Dedifferentiated amniotic fluid mesenchymal stem cell (primary cell): ENCODE data around the gene SELENOO.

Experiments
- DNase-seq: peaks from one replicate; pipeline ENCODE4 v3.0.0-alpha.2; 2016; ENCODE audit errors: extremely low spot score

The SELENOO gene

DNA sequence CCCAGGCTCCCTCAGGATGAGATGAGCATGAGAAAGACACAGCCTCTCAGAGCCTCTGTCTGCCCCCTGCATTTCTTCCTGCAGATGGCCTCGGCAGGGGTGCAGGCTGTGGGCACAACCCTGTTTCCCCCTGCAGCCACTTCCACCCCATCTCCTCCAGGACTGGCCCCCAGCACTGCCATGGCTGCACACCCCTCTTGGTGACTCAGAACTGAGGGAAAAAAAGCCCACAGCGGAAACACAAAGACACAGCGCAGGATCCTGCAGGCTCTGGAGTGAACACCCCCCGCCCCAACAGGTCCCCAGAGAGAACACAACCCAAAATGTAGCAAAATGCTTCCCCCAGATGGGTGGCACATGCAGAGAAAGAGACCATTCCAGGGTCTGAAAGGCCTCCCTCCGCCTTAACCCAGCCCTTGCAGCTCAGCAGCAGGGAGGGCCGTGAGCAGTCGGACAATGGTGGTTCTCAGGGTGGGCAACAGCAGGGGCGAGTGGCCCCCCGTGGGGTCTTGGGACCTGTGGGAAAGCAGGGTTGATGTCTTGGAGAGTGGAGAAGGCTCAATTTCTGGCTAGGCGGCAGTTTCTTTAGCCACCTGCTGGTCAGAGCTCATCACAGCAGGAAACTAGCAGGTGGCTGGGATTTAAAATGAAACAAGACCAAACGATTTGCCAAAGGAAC is 36.1 kb downstream of the SELENOO start:
- no peak for DNase-seq

DNA sequence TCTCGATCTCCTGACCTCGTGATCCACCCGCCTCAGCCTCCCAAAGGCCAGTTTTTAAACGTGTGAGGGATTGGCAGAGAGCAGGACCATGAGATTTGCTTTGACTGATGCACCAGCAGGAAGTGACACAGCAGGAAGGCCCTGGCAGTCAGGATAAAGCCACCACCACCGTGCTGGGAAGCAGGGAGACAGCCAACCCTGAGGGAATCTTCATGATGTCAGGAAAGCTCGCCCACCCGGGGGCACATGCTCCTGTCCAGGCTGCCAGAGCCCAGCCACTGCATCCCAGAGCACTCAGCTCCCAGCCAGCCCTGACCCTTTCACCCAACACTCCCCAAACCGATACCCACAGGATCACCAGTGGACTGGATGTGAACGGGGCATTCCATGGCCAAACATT is 37.9 kb downstream of the SELENOO start:
- DNase-seq = no peak

DNA sequence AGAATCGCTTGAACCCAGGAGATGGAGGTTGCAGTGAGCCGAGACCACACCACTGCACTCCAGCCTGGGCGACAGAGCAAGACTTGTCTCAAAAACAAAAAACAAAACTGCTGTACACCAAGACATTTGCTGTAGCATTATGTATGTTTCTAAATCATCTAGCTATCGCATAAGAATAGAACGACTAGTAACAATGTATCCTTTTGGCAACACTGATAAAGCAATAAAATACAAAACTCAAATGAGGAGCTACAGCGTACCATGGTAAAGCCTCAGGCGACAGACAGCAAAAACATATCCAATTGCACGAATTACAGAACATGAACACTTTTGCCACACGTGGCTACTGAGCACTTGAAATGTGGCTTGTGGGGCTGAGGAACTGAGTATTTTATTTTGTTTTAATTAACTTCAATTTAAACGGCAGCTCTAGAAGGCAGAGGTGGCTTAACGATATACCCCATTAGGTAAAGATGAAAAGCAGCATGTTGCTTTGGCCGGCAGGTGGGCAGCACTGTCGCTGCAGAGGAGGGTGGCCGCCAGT is 41.7 kb downstream of the SELENOO start:
- DNase-seq = no peak

DNA sequence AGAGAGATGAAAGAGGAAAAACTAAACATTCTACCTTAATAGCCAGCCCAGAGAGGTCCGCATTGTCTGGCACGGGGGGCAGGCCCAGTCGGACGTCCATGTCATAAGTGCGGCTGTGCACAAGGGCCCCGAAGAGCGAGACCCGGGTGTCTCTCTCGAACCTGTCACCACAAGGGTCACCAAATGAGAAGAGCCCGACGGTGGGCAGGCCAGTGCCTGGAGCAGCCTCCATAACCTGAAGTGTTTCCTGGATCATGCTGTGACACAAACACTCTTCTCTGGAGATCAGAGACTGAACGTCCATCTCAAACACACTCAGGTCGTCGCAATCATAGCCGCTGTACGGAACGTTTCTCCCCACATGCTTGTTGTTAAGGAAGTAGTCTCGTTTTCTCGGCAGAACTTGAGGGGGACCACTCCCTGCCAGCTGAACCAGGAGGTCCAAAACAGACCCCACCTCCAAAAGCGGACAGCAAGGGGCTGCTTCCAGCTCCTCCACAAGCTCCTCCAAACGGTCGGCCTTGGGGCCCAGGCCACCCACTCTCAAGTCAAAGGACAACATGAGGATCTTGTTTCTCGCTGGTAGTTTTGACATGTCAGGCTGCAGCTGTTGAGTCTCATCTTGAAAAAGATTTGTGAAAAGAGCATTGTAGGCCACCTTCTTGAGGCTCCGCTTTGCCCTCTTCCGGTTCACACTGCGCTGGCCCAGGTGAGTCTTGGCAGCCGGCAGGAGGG is 43.0 kb downstream of the SELENOO start:
- DNase-seq = no peak

DNA sequence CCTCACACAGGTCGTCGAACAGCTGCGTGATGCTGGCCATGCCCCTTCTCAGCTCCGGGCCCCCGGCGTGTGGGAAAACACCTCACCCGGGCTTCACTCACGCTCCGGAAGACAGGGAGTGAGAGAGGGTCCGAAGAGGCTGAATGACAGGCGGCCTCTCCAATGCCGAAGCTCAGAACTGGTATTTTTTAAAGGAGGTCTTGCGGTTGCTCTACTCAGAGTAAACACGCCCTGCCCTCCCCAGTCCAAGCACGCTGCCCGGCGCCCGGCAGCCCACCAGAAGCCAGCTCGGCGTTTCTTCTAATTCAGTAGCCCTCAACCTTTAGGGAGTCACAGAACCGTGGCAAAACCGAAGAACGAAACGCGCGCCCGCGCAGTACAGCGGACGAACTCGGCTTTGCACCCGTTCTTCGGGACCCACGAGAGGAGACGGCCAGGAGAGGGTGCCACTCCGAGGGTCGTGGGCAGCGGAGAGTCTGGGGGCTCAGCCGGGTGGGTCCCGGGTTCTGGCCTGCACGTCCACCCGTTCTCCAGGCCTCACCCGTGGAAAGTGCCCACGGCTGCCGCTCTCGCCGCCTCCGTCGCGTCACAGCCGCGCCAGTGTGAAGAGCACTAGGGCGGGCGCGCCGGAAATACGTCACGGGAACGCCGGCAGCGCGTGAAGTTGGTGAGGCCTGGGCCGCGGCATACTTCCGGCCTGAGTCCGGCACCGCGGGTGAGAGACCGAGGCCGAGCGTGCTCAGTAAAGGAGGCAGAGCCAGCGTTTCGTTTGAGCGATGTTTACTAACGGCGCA is 43.8 kb downstream of the SELENOO start, which contains the start of gene TUBGCP6:
TSS of gene TUBGCP6 (minus strand) at position 604 of the 794 bp plus-strand sequence. CDS start at position 40, 564 bp downstream.
- peak; percentile 92 for DNase-seq

DNA sequence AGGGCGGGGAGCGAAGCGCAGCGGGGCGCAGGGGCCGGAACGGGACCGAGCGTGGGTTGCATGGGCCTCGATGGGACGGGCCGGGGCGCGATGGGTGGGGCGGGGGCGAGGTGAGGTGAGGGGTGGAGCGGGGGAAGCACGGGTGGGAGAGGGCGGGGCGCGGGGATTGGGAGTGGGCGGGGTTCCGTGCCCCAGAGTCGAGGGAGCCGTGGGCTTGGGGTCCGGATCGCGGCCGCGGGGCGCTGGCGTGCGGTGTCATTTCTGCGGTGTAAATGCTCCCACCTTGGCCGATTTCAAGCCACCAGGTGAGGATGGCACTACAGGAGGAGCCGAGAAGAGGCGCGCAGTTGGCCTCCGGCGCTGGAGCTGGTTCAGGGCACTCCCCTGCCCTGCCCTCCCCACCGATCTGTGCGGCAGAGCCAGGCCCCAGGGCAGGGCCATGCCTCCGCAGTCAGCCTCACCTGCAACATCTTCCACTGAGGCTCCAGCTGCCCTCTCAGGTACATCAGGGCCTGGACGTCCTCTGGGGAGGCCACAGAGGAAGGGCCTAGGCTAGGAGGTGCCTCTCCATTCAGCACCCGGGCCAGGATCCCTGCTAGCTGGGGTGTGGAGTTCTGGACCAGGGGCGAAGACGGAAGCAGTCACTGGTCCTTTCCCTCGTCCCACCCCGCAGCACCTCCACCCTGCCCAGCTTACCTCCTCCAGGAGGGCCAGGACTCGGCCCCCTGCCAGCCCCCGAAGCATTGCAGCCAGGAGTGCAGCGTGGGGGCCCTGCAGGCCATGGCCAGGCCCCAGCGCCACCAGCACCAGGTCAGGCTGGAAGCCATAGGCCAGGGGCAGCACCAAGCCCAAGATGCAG is 44.6 kb downstream of the SELENOO start:
- no peak for DNase-seq

DNA sequence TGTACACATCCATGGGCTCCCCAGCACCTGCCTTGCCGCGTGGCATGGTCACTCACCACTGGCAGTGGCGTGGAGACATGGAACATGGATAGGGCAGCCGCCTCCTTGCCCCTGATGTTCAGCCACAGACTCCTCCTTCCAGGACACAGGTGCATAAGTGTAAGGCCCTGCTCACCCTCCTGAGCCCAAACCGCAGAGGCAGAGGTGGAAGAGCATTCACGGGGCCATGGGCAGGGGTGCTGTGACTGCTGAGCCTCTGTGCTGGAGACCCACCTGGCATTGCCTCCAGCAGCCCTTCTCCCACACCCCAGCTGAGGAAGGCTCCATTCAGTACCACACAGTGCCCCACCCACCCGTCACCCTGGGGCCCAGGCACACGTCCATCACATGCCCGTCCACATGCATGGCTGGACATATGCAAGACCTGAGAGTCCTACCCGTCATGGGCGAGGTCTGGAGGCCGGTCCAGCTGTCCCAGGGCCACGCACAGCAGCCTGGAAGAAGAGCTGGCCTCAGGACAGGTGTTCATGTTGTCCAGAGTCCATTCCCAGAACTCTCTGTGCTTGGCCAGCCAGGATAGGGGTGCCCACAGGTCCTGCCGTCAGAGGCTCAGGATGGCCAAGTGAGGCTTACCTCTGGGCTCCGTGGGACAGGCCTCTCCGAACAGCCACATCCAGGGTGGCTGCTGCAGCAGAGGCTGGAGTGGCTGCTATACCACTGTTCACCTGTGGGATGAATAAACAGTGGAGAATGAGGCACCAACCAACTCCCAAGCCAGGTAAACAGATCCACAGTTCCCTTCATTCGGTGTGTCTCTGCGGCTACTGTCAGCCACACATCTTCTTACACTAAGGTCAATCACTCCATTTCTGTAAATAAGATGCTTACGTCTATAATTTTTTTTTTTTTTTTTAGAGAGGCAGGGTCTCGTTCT is 45.7 kb downstream of the SELENOO start:
- DNase-seq = no peak

DNA sequence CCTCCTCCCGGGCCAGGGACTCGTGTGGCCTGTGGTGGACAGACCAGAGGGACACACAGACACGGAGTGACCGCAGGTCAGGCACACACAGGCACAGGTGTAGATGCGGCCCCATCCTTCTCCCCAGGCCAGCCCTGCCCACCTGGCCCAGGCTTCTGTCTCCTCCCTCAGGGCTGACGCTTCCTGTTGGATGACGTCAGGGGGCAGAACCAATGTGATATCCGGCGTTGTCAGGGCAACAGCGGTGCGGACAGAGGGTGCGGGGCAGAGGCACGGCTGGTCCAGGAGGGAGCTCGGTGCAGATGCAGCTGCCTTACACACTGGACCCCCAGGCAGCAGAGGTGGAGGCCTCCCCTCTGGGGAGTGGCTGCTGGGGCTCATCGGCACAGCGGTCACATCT is 46.9 kb downstream of the SELENOO start:
- no peak for DNase-seq

DNA sequence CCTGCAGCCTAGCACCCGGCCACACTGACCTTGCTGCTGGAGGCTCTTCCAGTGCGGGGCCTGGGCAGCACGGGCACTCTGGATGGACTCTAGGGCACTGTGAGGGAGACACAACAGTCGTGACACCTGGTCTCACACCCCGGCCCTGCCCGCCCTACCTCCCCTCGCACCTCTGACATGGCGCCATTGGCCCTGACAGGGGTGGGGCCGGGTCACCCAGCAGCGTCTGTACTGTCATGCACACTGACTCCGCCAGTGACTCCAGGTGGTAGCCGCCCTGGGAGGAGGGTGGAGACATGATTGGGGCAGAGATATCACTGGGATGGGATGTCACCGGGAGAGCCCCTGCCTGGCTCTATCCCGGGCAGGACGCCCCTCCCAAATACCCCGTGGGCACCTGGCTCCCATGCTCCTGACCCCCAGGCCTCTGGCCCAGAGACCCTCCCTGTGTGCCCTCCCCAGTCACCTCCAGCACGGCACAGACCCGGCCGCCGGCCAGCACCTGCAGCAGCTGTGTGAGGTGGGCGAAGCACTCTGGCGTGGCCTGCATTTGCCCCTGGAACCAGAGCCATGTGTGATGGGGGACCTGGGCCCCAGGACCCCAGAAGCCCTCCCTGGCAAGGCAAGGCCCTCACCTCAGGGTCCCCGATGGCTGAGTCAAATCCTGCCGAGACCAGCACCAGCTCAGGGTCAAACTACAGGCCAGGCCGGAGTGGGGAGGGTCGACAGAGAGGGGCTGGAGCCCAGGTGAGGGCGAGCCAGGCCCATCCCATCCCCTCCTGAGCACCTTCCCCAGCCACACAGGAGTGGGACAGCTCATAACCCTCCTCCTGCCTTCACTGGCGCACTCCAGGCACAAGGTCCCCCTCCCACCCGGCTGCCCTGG is 47.6 kb downstream of the SELENOO start:
- DNase-seq = no peak

DNA sequence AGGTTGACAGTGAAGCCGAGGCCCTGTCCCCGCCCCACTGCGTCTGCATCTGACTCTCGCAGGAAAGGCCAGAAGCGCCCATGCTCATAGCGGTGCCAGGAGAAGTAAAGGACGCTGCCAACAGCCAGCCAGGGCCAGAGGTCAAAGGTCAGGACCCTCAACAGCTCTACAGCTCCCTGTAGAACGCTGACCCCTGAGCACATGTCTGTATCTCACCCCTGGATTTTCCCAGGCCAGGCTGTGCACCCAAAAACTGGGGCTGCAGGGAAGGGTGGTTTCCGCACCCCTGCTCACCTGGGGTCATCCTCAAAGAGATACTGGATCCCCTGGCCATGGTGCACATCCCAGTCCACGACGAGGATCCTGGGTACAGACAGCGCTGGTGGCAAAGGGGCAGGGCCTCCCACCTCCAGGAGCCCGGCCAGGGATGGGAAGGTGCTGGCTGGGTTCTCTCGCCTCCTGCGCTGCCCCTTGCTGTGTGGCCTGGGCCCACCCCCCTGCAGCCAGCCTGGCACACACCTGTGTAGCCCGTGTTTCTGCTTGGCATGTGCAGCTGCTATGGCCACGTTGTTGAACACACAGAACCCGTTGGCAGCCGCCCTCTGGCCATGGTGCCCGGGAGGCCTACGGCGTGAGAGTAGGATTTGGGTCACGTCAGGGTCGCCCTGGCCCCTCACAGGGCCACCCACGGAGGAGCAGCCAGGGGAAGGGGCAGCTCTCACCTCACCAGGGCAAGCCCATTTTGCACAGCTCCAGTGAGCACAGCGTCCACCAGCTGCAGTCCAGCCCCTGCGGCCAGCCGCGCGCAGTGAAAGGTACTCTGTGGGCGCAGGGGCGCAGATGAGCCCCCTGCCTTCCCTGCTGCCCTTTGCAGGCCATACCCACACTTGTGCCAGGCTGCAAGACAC is 48.8 kb downstream of the SELENOO start:
- no peak for DNase-seq

DNA sequence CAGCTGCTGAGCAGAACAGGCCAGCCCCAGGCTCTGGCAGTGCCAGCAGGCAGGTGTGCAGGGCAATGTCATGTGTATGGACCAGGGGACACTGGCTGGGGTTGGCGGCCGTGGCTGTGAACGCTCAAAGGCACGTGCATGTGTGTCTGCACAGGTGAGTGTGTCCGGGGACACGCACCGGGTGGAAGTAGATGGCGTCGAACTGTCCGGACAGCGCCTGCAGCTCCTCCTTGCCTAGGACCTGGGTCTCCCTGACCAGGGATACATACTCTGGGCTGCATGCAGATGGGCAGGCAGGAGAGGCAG is 49.4 kb downstream of the SELENOO start:
- DNase-seq = no peak

DNA sequence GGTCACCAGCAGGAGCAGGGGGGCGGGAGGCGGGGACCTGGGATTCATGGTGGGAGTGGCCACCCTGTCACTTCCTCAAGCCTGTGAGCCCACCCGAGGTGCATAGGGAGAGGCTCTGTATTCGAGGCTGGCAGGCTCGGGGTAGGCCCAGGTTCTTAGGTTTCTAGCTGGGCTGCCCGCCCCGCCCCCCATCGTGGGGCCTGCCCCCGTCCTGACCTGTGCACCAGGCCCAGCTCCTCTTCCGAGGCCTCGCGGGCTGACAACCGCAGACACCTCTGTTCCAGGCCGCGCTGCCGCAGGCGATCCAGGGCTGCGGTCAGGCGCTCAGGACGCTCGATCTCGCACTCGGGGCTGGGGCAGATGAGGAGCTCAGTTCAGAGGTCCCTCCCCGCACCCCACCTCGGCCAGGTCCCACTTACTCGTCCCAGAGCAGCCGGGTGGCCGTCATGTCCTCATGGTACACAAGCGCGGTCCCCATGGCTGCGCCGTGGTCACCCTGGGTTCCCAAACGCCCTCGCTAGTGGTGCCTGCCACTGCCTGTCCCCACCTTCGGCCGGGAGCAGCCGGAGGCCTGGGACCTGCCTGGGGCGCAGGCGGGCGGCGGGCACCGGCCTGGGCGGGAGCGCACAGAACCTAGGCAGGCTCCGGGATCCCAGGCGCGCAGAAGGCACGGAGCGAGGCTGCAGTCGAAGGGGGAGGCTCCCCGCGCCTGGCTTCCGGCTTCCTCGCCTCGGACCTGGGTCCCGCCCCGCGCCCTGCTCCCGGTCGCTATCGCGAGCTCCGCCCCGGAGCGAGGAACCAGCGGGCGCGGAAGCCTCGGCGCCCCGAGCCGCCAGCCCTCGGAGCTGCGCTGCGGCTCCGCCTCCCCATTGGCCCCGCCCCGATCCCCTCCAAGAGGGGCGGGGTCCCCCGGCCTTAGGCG is 50.0 kb downstream of the SELENOO start, which contains the start of gene HDAC10:
TSS of gene HDAC10 (minus strand) at position 711 of the 922 bp plus-strand sequence. CDS start at position 478, 233 bp downstream.
- peak; percentile 61 for DNase-seq

DNA sequence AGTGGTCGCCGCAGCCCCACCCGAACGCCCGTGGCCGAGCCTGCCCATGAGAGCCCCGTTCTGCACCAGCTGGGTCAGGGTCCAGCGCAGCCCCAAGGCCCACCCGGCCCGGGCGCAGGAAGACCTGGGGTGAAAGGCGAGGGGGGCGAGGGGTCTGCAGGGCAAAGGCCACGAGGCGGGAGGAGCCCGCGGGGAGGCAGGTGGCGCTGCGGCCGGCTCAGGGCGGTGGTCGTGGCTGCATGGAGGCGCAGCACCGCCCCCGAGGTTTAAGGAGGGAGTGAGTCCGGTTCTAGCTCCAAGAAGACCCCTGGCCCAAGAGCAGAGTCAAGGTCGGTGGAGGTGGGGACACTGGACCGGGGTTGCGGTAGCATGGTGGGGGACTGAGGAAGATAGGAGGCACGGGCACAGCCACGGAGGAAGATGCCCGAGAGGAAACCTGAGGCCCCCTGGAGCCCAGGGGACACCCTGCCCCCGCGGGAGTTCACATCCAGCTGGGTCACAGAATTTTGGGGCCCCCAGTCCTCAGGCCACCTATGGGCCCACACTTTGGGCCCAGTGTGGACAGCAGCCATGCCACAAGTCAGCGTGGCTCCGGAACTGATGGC is 50.8 kb downstream of the SELENOO start:
- DNase-seq = no peak

DNA sequence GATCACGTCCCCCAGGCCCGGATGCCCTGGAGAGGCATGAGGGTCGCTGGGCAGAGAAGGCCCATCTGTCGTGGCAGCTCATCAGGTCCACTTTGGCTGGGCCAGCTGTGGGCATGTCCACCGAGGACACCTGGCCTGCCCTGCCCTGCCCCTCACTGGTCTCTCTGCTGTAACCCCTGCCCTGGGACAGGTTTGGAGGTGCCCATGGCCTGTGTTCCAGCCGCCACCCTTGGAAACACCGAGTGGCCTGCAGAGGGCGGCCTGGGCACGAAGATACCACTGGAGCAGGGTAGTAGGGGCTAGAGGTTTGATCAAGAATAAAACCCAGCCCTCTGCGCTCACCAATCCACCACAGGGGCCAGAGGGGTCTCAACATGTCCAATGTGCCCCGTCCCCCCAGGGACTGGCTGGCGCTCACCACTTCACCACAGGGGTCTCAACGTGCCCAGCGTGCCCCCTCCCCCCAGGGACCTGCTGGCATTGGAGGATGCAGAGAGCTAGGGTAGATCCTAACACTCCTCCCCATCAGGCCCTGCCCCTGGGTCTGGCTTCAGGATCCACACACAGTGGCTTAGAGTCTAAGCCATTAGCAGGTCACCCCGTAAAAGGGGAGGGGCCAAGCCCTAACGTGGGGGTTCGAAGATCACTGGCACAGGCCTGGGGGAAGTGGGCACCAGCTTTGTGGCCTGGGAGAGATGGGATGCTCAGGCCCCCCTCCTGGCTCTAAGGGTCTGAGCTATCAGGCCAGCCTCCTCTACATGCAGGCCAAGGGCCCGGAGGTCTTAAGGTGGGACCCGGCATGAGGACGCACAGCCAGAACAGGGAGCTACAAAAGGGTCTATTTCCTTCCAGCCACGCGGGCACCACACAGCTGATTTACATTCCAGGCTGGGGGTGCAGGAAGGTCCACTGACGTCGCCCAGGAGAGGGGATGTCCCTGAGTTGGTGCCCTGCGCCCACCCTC is 51.6 kb downstream of the SELENOO start:
- DNase-seq = peak; percentile 48
